Frontal cortex (tissue), 4 donors: ENCODE results near the gene LIMCH1. TPM values are rescaled to one million over a fixed set of nuclear protein-coding genes. Genes with fewer than 3 reads are reported as not detected.

ENCODE experiments used
- DNase-seq, 2 donors: peaks; one replicate each; pipeline ENCODE4 v3.0.0; 2012; ENCODE audit warnings: low spot score in 2 of 2
- FAIRE-seq: peaks from 2 replicates; lab custom pipeline; 2012; peaks lifted over from hg19 to GRCh38; lab: Jason Lieb, UNC
- total RNA-seq: library from RNA; depleted of rRNA; stranded (reverse); fragments of >200 nt; gene quantifications from one replicate; pipeline ENCODE4 v1.2.3, GENCODE V29; 2014
- donor health status: control.
- donor health status: control.
- donor health status: control.

Gene LIMCH1
- total RNA-seq, 1 donor from 2014 or later = 140 TPM

- no peak for FAIRE-seq
- DNase-seq = no peak
Observed at GRCh38 chr4:41559940-41560516, 22.1 kb downstream of the LIMCH1 start.

GRCh38 chr4:41561244-41561643 is 23.3 kb downstream of the LIMCH1 start:
- no peak for DNase-seq
- FAIRE-seq = no peak

GRCh38 chr4:41567186-41567585 is 29.2 kb downstream of the LIMCH1 start:
- FAIRE-seq = no peak
- DNase-seq = no peak

- no peak for DNase-seq
- FAIRE-seq = no peak
Observed at GRCh38 chr4:41568363-41568762, 30.4 kb downstream of the LIMCH1 start.

GRCh38 chr4:41569961-41570360 is 32.0 kb downstream of the LIMCH1 start:
- FAIRE-seq (no peak), DNase-seq (no peak)

GRCh38 chr4:41571422-41571821 is 33.5 kb downstream of the LIMCH1 start:
- FAIRE-seq = no peak
- no peak for DNase-seq

- no peak for DNase-seq
- no peak for FAIRE-seq
Observed at GRCh38 chr4:41572516-41572915, 34.6 kb downstream of the LIMCH1 start.

- no peak for DNase-seq
- FAIRE-seq = no peak
Observed at GRCh38 chr4:41572956-41573355, 35.0 kb downstream of the LIMCH1 start.

- DNase-seq (no peak), FAIRE-seq (no peak)
Observed at GRCh38 chr4:41573502-41574001, 35.6 kb downstream of the LIMCH1 start.

GRCh38 chr4:41575207-41575606 is 37.2 kb downstream of the LIMCH1 start:
- FAIRE-seq = no peak

GRCh38 chr4:41575665-41576064 is 37.7 kb downstream of the LIMCH1 start:
- FAIRE-seq (no peak), DNase-seq (no peak)

More at GRCh38 chr4:41575207-41575606, 37.2 kb downstream of the LIMCH1 start:
- no peak for DNase-seq

GRCh38 chr4:41579043-41579442 is 41.1 kb downstream of the LIMCH1 start:
- FAIRE-seq (no peak), DNase-seq (no peak)

GRCh38 chr4:41579526-41579925 is 41.6 kb downstream of the LIMCH1 start:
- DNase-seq (no peak), FAIRE-seq (no peak)

GRCh38 chr4:41580007-41580406 is 42.0 kb downstream of the LIMCH1 start:
- no peak for DNase-seq
- no peak for FAIRE-seq

- no peak for FAIRE-seq
Observed at GRCh38 chr4:41586675-41587225, 48.8 kb downstream of the LIMCH1 start.

GRCh38 chr4:41587286-41587685 is 49.3 kb downstream of the LIMCH1 start:
- DNase-seq (no peak), FAIRE-seq (no peak)

More at GRCh38 chr4:41586675-41587225, 48.8 kb downstream of the LIMCH1 start:
- DNase-seq = no peak

- DNase-seq (no peak), FAIRE-seq (no peak)
Observed at GRCh38 chr4:41590591-41590990, 52.6 kb downstream of the LIMCH1 start.

- DNase-seq = no peak
- no peak for FAIRE-seq
Observed at GRCh38 chr4:41594432-41594831, 56.5 kb downstream of the LIMCH1 start.

- no peak for FAIRE-seq
- no peak for DNase-seq
Observed at GRCh38 chr4:41597494-41597893, 59.5 kb downstream of the LIMCH1 start.

GRCh38 chr4:41598580-41598979 is 60.6 kb downstream of the LIMCH1 start:
- DNase-seq (no peak), FAIRE-seq (no peak)

- DNase-seq = no peak
- FAIRE-seq = no peak
Observed at GRCh38 chr4:41599192-41599786, 61.3 kb downstream of the LIMCH1 start.
